Measurements from ENCODE around the gene PTPN3. TPM values are rescaled to one million over a fixed set of nuclear protein-coding genes. Genes with fewer than 3 reads are reported as not detected.

Gene PTPN3
- total RNA-seq, 3 donors from 2014 or later, result 13.2 to 30.3 (median 25.8) TPM

DNA sequence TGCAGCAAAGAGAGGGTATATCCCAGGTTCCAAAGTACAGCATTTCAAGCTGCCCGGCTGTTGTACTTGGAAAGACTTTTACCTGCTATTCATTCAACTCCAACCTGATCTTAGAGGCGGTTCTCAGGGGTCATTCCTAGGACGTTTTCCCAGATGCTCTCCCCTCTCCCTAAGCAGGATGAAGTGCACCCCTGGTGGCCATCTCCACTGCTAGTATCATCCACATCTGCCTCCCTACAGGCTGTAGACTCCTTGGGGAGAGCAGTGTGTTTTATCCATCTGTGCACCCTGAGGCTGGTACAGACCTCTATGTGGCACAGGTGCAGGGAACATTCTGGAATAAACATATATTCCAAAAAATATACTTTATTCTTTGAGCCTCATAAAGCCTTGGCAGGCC, 56.8 kb downstream of the PTPN3 start:
- Histone ChIP-seq H3K4me3 (no peak overlapping the region), H3K4me1 (ENCODE audit: low read depth) (no peaks in the 10 kb centered on the region), H3K36me3 (ENCODE audit: low read depth) (no peaks in the 10 kb centered on the region), H3K9me3 (no peaks in the 10 kb centered on the region)
- intact Hi-C loops (cut with DNase I, micrococcal nuclease), result loop anchor here in 1 of 2 donors (5.0 kb wide), 1 partner anchor 81 kb away; no protein-coding TSS in a partner anchor
- ATAC-seq (no peak), DNase-seq (no peak)
- TF ChIP-seq, protein P1, sequence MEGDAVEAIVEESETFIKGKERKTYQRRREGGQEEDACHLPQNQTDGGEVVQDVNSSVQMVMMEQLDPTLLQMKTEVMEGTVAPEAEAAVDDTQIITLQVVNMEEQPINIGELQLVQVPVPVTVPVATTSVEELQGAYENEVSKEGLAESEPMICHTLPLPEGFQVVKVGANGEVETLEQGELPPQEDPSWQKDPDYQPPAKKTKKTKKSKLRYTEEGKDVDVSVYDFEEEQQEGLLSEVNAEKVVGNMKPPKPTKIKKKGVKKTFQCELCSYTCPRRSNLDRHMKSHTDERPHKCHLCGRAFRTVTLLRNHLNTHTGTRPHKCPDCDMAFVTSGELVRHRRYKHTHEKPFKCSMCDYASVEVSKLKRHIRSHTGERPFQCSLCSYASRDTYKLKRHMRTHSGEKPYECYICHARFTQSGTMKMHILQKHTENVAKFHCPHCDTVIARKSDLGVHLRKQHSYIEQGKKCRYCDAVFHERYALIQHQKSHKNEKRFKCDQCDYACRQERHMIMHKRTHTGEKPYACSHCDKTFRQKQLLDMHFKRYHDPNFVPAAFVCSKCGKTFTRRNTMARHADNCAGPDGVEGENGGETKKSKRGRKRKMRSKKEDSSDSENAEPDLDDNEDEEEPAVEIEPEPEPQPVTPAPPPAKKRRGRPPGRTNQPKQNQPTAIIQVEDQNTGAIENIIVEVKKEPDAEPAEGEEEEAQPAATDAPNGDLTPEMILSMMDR (IDR thresholded peaks at IDR 0.05), result no peak

DNA sequence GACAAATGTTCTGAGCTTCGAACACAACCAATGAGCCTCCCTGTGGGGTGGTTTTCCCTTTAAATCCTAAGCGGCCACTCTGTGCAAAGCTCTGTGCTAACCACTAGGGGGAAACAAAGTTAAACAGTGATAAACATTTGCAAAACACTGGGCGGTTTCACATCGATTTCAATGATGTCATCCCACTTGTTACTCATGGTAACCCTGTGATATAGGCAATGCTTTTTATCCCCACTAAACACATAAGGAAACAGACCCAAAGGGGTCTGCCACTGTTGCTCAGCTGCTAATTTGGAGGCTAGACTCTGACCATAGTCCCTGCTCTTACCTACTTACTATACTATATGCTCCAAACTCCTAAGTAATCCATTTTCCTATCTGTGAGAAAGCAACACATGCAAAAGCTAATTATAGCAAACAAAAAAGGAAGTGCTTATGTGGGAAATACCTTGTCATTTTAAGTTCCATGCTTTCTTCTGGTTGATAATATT, 57.3 kb downstream of the PTPN3 start:
- H3K36me3 ChIP-seq (ENCODE audit: low read depth), result no peaks in the 10 kb centered on the region
- intact Hi-C loops (cut with DNase I, micrococcal nuclease), result loop anchor here in 1 of 2 donors (5.0 kb wide), 1 partner anchor 81 kb away; no protein-coding TSS in a partner anchor
- H3K4me1 ChIP-seq (ENCODE audit: low read depth), result no peaks in the 10 kb centered on the region
- DNase-seq (peak in 1 of 3 donors; percentile 63), ATAC-seq (peak; percentile 92)
- H3K4me3 ChIP-seq, result no peak overlapping the region
- TF ChIP-seq, protein P1 (IDR thresholded peaks at IDR 0.05), result peak; percentile 39
- H3K9me3 ChIP-seq, result no peaks in the 10 kb centered on the region

DNA sequence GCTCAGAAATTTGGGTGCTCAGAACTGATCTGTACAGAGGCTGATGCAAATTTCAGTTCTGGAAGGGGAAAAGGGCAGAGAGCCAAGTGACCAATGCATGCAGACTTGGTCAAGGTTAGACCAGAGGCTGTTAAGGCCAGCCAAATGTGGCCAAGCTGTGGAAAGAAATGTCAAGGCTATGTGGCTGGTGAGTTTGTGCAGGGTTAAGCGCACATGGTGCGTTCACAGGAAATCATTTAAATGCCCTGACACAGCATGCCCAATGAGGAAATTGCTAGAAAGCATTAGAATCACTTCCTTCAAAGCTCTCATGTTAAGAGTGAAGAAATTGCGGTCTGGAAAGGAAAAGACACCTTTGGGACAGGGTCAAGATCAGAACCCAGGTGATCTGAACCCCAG, 58.0 kb downstream of the PTPN3 start:
- no peak for ATAC-seq
- TF ChIP-seq, protein P1 (IDR thresholded peaks at IDR 0.05), result no peak
- no peak for DNase-seq
- Histone ChIP-seq H3K36me3 (ENCODE audit: low read depth) (no peaks in the 10 kb centered on the region), H3K4me3 (no peak overlapping the region), H3K4me1 (ENCODE audit: low read depth) (no peaks in the 10 kb centered on the region), H3K9me3 (no peaks in the 10 kb centered on the region)
- intact Hi-C loops (cut with DNase I, micrococcal nuclease), result loop anchor here in 1 of 2 donors (5.0 kb wide), 1 partner anchor 82 kb away; no protein-coding TSS in a partner anchor

DNA sequence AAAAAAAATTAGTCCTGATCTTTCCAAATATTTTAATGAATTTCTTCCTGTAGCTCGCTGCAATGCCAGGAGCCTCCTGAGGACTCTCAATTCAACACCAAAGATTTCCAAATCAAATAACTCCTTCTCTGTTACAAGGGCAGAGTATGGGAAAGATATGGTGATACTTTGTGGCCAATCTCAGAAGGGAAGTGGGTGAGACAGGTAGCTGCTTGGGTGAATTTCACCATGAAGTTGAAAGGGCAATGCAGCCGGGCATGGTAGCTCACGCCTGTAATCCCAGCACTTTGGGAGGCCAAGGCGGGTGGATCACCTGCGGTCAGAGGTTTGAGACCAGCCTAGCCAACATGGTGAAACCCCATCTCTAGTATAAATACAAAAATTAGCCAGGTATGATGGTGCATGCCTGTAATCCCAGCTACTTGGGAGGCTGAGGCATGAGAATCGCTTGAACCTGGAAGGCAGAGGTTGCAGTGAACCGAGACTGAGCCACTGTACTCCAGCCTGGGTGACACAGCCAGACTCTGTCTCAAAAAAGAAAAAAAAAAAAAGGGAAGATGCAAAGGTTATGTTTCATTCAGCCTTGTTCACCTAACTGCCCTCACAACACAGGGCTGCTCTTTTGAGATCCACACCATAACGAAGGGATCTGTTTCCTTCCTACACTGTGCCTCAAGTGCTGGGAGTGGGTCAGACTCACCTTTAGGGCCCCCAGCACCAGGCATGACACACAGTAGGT, 58.6 kb downstream of the PTPN3 start:
- intact Hi-C loops (cut with DNase I, micrococcal nuclease), result loop anchor here in 1 of 2 donors (5.0 kb wide), 1 partner anchor 83 kb away; no protein-coding TSS in a partner anchor
- no peaks in the 10 kb centered on the region for H3K4me1 ChIP-seq (ENCODE audit: low read depth)
- H3K36me3 ChIP-seq (ENCODE audit: low read depth), result no peaks in the 10 kb centered on the region
- DNase-seq (no peak), ATAC-seq (no peak)
- TF ChIP-seq, protein P1 (IDR thresholded peaks at IDR 0.05), result no peak
- H3K9me3 ChIP-seq, result no peaks in the 10 kb centered on the region
- no peak overlapping the region for H3K4me3 ChIP-seq

DNA sequence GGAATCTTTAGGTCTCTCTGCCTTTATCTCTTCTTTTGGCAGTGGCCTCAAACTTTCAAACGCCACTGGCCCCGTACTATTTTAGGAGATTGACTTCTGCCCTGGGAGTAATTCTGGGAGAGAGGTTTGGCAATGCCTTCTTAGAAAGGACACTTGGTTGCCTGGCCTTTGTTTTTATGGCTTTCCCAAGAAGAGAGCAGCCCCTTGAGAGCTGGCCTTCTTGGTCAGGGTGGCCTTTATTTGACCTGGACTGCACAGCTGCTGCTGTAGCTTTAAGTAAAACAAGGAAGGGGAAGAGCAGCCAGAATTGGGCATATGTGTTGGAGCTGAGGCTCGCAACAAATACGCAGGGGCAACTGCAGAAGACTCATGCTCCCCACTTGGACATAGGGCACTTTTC, 60.8 kb downstream of the PTPN3 start:
- H3K4me1 ChIP-seq (ENCODE audit: low read depth), result no peaks in the 10 kb centered on the region
- H3K4me3 ChIP-seq, result no peak overlapping the region
- no peaks in the 10 kb centered on the region for H3K36me3 ChIP-seq (ENCODE audit: low read depth)
- H3K9me3 ChIP-seq, result no peaks in the 10 kb centered on the region
- intact Hi-C loops (cut with DNase I, micrococcal nuclease), result no loop called here
- no peak for ATAC-seq
- TF ChIP-seq, protein P1 (IDR thresholded peaks at IDR 0.05), result no peak
- no peak for DNase-seq
